Umbilical cord (tissue), 2 donors: Measurements from ENCODE around the gene RPGRIP1L. TPM values are rescaled to one million over a fixed set of nuclear protein-coding genes. Genes with fewer than 3 reads are reported as not detected.

Experiments used
- DNase-seq: peaks from one replicate; pipeline ENCODE4 v3.0.0-alpha.2; 2015; ENCODE audit warnings: low spot score
- total RNA-seq: library from RNA; depleted of rRNA; stranded (reverse); fragments of >200 nt; gene quantifications from one replicate; pipeline ENCODE4 v1.2.3, GENCODE V29; 2014; ENCODE audit warnings: low replicate concordance; ENCODE audit not compliant: insufficient read depth

RPGRIP1L gene
- total RNA-seq, 1 donor from 2014 or later, result 28.4 TPM

DNA sequence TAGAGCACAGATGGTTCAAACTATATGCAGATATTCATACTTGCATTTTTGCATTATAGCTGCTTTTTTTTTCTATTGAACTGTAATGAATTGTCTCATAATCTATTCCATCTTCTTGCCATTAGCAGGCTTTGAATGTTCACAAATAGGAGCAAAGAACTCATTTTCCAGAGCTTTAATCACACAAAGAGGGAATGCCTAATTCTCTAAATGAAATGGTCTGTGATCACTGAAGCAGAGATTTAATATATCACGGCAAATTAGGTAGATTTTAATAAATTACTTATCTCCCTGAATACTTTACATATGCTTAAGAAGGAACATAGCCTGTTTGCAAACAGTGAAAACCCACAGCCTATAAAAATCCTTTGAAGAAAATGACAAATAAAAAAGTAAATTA lies 103.0 kb downstream of the RPGRIP1L start:
- DNase-seq, result no peak

DNA sequence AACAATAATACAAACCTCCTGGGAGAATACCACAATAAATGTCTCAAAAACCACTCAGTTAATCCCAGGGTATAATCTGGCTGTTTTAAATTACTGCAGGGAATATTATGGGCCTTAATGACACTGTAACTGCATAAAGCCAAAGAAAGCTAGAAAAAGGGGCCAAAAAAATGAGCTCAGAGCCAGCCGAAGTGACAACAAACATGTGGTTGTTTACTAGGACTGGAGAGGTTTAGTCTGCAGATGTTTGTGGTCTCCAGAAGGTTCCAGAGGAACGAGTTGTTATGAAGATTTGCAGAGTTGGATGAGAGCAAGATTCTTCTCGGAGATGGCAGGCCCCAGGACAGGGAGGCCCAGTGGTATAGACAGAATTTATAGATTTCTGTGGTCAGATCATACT lies 103.5 kb downstream of the RPGRIP1L start:
- DNase-seq, result no peak

DNA sequence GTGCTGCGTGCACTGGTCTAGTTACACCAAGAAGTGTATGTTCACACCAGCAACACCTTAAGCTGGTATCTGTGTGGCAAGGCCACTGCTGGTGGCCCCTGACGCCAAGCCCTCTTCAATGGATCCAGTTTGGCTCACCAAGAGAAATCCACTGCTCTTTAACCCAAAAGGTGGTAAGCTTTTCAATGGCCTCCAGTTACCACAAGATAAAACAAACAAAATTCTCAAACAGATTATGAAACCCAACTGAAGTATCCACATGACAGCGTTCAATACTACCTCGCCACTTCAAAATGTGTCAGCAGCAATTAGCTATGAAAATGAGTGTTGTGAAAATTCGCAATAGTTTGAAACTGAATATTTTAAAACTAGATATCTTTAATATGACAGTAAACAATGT lies 104.1 kb downstream of the RPGRIP1L start:
- no peak for DNase-seq

DNA sequence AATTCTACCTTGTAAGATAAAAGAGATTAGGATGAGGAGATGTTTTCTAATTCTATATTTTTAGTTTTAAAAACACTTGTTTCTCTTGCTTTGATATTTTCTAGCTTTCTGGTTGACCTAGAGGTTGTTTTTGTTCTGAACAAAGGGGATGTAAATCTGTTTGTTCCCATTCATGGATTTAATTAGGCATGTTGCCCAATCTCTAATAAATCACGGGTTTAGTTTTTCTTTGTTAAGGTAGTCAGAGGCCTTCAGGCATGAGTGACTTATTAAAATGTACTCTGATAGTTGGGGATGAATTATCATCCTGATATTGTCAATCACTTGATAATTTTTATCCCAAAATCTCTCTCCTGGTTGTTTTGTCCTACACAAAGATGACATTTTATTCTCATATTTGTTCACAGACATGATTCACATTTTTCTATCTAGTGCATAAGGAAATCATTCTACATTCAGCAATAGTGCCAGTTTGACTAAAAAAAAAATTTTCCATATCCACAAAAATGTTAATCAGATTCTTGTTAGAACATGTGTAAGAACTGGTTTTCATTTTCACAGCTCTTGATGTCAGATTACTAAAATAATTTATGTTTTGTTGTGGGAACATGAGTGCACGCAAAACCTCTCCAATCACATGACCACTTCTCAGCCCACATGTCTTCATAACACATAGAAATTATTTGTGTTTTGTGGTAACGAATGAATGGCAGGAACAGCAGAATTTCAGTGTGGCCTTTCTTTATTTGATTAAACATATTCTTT lies 105.0 kb downstream of the RPGRIP1L start:
- DNase-seq, result peak; percentile 39

DNA sequence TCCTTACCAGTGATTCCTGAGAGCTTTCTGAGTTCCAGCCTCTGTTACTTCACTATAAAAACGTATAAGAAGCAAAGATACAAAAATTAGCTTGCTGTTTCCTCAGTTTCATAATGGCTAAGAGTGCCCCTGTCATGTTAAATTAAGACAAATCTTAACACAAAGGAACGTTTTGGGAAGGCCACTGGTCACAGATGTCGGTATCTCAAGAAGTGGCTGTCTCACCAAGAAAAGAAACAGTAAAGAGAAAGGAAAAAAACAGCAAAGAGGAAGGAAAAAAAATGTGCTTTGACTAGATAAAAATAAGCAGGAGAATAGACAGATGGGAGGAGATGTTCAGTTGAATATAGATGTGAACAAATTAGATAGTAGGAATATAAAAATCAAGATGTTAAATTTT lies 105.9 kb downstream of the RPGRIP1L start:
- DNase-seq, result no peak

DNA sequence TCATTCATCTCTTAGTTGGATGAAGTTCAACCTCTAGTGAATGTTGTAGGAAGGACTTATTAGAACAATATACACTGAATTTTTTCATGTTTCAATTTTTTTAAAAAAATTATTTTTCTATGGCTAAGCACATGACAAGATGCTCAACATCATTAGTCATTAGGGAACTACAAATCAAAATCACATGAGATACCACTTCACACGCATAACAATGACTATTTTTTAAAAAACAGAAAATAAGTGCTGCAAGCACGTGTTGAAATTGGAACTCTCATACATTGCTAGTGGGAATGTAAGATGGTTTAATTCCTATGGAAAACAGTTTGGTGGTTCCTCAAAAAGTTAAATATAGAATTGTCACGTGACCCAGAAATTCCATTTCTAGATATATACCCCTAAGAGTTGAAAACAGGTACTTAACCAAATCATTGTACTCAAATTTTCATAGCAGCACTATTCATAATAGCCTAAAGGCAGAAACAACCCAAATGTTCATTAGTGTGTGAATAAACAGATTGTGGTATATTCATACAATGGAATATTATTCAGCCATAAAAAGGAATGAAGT lies 115.5 kb downstream of the RPGRIP1L start:
- DNase-seq, result no peak

DNA sequence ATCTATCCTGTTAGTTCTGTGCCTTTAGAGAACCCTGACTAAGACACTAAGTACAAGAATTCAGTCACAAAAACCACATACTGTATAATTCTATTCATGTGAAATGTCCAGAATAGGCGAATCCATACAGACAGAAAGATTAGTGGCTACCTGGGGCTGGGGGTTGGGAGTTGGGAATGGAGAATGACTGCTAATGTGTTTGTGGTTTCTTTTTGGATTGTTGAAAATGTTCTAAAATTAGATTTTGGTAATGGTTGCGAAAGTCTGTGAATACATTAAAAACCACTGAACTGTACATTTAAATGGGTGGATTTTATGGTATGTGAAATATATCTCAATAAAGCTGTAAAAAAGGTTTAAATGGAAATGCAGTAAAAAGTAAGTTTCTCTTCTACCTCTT lies 120.3 kb downstream of the RPGRIP1L start:
- DNase-seq, result no peak

DNA sequence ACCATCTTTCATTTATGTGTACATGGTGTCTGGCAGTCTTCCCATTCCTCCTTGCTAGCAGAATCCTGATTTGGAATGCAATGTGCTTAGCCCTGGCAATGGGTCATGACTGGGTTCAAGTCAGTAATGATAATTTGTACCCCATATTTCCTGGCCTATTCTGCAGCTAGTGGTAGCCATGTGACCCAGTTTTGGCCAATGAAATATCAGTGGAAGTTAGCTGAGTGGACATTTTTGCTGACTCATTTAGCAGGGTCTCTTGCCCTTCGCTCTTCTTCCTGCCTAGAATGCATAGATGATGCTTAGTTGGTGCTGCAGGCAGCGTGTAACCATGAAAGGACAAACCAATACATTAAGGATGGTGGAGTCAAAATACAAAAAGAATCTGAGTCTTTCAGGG lies 121.9 kb downstream of the RPGRIP1L start:
- no peak for DNase-seq

DNA sequence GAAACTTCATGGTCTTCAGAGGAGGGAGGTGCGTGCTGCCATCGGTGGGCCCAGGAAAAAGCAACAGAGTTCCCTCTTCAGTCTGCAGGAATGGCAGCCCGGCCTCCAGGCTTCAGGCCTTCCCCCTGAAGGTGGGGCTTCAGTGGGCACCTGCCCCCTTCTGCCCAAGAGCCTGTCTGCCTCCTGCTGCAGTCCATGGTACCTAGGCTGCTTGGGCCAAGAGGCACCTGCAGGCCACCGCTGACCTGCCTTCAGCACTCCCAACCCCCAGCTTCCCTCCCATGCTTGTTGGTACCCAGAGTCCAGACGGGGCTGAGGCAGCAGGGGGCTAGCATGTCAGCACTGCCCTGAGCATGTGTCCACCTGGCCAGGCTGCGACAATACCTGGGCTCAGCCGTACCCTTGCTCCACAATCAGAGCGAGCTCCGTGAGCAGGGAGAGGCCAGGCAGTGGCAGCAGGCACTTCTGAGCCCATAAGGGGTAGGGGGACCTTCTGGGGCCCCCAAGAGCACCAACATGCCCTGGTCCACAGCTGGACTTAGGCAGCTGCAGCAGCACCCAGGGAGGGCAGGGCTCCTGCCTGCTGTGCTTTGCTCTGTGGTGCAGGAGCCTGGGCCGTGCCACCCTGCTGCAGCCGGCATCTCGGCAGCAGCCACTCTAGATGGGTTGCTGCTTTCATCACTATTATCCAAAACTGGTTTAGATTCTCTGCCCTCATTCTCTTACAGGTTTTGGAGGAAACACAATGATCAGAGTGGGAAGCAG lies 123.4 kb downstream of the RPGRIP1L start:
- DNase-seq, result no peak

DNA sequence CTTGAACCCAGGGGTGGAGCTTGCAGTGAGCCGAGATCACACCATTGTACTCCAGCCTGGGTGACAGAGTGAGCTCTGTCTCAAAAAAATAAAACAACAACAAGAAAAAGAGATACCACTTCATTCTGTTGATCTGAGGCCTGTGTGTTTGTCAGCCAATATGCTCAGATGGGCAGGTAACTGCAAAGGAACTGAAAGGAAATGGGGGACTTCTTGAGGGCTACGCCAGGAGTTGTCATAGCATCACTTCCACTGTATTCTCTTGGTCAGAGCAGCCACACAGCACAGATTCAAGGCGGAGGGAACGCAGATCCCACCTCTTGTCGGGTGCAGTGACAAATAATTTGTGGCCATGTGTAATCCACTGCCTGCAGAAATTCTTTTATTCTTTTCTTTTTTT lies 126.8 kb downstream of the RPGRIP1L start:
- DNase-seq, result no peak

DNA sequence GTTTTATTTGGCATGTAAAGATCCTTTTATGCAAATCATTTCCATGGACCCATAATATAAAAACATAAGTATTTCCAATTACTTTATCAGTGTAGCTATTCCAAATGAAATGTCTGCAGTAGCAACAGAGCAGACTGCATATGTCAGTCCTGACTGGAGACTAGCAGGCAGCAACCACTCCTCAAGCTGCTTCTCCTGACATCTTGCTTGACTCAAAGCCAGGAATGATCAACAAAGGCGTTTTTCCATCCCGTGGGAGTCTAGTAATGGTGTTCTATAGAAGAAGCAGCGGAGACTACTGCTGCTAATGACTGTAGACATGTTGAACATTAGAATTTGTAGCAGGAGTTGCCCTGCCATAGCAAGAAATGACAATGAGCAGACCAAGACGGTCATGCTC lies 127.4 kb downstream of the RPGRIP1L start:
- DNase-seq, result no peak

DNA sequence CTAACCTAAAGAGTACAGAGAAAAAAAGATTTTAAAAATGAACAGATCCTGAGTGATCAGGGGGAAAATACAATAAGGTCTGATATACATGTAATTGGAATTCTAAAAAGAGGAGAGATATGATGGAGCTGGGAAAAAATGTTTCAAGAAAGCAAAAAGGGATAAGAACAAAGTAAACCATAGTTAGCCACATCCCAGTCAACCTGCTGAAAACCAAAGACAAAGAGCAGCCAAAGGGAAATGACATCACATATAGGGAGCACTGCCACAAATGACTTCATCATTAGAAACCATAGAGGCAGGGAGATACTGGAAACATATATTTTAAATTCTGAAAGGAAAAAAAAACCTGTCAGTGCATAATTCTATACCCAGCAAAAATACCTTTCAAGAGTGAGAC lies 131.9 kb downstream of the RPGRIP1L start:
- no peak for DNase-seq

DNA sequence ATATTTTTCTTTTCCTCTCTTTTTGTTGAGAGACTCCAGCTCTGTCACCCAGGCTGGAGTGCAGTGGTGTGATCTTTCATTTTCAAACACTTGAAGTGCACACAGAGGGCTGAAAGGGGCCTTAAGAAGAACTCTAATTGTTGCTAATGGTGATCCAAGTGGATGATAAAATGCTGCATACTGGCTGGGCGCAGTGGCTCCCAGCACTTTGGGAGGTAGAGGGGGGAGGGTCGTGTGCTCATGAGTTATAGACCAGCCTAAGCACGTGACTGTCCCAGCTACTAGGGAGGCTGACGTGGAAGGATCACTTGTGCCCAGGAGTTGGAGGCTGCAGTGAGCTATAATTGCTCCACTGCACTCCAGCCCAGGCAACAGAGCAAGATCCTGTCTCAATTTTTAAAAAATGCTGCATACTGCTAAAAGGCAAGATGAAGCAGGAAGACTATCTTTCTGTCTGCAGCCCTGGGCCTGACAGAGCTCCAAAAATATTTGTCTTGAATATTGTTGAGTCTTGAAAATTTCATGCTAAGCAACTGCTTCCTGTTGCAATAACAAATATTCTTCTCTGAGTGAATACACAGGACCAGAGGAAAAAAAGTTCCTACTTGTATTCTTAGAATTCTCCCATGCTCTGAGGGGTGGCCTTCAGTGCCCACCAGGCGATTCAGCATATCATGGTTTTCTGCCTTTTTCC lies 137.0 kb downstream of the RPGRIP1L start:
- peak; percentile 79 for DNase-seq

DNA sequence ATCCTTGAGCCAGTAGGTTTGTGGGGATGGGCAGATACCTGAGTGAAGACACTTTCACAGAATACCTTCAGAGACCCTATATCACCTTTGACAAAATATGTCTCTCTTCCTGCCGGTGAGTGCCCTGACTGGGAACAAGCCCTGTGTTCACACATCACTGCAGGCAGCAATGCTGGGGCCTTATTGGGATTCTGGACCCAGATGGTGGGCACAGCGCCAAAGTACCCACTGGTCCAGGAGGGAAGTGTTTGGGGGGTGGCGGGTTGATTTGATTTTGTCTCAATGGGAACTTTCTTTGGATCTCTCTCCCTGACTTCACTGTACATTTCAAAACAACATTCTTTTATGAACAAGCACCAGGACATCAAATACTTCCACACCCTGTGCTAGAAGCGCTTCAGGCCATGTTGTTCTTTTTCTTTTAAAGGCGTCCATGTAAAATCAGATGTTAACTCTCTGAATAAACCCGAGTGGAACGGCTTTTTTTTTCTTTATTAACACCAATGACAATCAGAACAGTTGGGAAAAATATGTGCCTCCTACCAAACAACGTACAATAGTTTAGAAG lies 138.3 kb downstream of the RPGRIP1L start:
- peak; percentile 42 for DNase-seq

DNA sequence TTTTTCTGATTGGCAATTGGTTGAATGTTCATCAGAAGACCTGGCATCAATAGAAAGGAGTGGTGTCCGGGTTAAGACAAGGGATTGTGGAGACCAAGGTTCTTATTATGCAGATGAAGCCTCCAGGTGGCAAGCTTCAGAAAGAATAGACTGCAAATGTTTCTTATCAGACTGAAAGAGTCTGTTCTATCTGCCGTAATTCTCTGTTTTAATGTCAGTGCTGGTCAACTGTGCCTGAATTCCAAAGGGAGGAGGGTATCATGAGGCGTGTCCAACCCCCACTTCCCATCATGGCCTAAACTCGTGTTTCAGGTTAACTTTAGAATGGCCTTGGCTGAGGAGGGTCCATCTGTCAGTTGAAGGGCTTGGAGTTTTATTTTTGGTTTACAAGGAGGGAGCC lies 140.2 kb downstream of the RPGRIP1L start:
- DNase-seq, result no peak

DNA sequence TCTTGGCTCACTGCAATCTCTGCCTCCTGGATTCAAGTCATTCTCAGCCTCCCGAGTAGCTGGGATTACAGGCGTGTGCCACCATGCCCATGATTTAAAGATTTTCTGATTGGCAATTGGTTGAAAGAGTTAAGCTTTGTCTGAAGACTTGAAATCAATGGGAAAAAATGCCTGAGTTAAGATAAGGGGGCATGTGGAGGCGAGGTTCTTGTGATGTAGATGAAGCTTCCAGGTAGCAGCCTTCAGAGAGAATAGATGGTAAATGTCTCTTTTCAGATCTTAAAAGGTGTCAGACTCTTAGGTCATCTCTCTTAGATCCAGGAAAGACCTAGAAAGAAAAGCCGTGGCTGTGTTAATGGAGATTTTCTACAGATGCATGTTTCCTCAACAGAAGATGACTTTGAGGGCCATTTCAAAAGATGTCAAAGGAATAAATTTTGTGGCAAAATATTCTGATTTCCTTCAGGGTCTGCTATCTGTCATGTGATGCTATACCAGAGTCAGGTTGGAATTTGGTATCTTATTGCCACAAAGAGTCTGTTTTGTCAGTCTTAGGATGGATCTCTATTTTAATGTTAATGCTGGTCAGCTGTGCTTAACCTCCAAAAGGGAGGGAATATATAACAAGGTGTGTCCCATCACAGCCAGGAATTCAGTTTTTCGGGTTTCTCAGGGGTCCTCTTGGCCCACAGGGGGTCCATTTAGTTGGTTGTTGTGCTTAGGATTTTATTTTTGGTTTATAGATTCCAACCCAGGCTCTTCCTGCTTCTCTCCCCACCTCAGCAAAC lies 142.4 kb downstream of the RPGRIP1L start:
- DNase-seq, result no peak

DNA sequence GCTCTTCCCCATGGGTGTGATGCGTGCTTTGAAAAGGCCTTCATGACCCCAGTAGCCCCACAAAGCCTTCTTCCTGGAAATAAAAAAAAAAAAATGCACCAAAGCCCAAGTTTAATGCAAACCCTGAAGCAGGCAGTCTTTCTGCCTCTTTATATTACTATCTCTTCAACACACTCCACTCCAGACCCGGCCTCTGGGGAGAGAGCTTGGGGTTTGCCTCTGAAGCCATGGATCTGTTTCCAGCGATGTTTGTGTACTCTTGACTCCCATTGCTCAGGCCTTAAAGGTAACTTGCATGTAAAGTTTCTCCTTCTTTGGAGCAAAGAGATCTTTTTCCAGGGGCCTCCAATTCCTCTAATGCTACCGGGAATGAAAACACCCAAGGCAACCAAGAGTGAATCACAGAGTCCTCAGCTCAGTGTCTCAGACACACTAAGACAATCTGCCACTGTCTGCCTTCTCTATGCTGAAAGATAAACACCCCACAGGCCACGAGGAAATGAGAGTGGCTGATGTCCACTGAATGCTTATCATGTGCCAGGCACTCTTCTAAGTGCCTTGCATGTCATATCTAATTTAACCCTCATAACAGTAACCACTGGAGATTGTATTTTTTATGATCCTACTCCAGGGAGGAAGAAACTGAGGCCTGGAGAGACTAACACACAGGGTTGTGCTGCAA lies 144.2 kb downstream of the RPGRIP1L start:
- peak; percentile 12 for DNase-seq

DNA sequence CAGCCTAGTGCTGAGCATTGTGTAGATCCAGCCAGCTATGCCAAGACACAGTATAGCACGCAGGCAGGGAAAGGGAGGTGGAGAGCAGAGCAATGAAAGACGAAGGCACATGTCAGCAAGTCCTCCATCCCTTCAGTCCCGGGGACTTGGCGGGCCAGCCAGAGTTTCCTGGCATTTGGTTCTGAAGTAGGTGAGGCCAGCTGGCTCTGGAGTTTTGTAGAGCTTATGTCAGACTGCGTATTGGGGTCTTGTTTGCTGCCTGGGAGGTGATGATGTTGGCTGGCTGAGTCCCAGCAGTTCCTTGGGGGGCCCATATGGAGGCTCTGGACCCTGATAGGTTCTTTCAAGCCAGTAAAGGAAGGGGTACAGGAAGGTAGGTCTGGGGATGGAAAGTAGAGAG lies 144.9 kb downstream of the RPGRIP1L start:
- peak; percentile 36 for DNase-seq

DNA sequence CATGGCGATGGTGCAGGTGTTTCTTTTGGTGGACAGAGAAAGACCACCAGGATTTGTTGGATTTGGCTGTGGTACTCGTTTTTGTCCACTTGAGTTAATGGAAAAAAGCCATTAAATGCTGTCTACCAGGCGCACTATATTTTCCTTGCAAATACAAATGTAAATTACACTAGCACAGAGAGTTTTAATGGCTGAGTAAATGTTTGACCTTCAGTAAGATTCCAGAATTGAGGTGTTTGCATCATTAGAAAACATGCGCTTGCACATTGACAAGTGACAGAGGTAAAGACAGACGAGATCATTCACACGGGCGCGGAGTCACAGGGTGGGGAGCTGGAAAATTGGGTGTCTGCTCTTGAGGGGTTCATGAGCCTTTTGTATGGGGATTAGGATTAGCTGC lies 147.1 kb downstream of the RPGRIP1L start:
- no peak for DNase-seq

DNA sequence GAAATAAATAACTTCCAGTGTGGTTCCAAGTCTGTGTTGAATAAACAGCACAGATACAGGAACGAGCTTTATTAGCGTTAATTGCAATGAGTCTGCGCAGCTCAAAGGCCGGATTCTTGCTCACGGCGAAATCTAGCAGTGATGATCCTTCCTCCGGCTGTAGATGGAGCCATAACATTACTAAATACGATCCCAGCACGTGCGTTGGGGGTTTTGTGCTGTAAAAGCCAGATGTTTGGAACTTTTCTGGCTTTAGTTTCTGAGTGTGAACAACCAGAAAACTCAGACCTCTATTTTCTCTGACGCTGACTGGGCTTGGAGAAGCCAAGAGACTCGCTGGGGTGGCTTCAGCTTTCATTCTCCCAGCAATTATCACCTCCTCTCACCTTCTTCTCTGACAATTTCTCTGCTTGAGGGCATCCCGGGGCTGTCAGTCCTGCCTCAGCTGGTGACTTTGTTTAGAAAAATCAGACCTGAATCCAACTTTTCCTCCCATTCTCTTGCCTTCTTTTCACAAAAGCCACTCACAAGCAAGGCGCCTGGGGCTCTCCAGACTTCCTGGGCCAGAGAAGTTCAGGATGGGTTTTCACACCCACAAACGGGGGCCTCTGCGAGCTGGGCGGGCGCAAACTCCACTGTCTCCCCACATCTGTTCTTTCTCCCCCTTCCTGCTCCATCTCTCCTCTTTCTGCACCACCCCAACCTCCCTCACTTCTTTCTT lies 153.5 kb downstream of the RPGRIP1L start:
- DNase-seq, result peak; percentile 93
